HL-60/S4 treated with retinoic acid at 250 ng/mL for 4 days and 3 days (cell line): ENCODE data around the gene TEX52.

Experiments
- in situ Hi-C: fragments of 300-500 bp; cut with MboI; formaldehyde crosslinking; loops from 2 replicates; pipeline ENCODE4 v1.7.0; 2022; ENCODE audit warnings: low sequenced_read_pairs

Gene TEX52

GRCh38 chr12:2801044-2801783, 55.6 kb downstream of the TEX52 start:
- in situ Hi-C loops: no loop called here

- in situ Hi-C loops: no loop called here
These were observed 56.7 kb downstream of the TEX52 start for GRCh38 chr12:2800046-2800570.
